HCT116 (cell line): ENCODE data around the gene MARVELD3.

Experiments
- CTCF ChIP-seq, 3 experiments: fragments of 200-600 bp in 1 of 3; sonication (generic) in 1 of 3; IDR thresholded peaks in 2 of 3; conservative IDR thresholded peaks in 1 of 3; 2 replicates each; pipeline ENCODE4 v1.5.1; 2012 to 2017; ENCODE audit warnings: low read depth in 2 of 3, low read length in 2 of 3, antibody characterized with exemption in 1 of 3, borderline replicate concordance in 1 of 3, control low read depth in 1 of 3, mild to moderate bottlenecking in 1 of 3, mixed read lengths in 1 of 3, mixed run types in 1 of 3, moderate library complexity in 1 of 3; ENCODE audit not compliant: insufficient read depth in 1 of 3
- EZH2 ChIP-seq: fragments of 200-600 bp; sonication (generic); IDR thresholded peaks from 2 replicates; pipeline ENCODE4 v1.6.1; 2017; ENCODE audit warnings: antibody characterized with exemption, mixed run types
- POLR2AphosphoS5 ChIP-seq: IDR thresholded peaks from 2 replicates; pipeline ENCODE4 v1.6.1; 2011; ENCODE audit warnings: mild to moderate bottlenecking, low read depth, low read length, moderate library complexity
- SIN3A ChIP-seq: IDR thresholded peaks from 2 replicates; pipeline ENCODE4 v1.6.1; 2012; ENCODE audit warnings: low read depth

GRCh38 chr16:71631776-71632175, 5.8 kb downstream of the MARVELD3 start:
- TF ChIP-seq CTCF (IDR thresholded peaks at IDR 0.05 in 2 of 3, conservative IDR thresholded peaks at IDR 0.05 in 1 of 3; ENCODE audit: borderline replicate concordance in 1 of 3, insufficient read depth in 1 of 3, low read depth in 2 of 3, low read length in 2 of 3) (no peak), SIN3A (no peak), POLR2AphosphoS5 (no peak), EZH2 (no peak)
